Large intestine (tissue), 3 donors: ENCODE results near the gene GTPBP1. TPM values are rescaled to one million over a fixed set of nuclear protein-coding genes. Genes with fewer than 3 reads are reported as not detected.

Source experiments
- DNase-seq, 2 donors: peaks; one replicate each; pipeline versions ENCODE4 v3.0.0 to v3.0.0-alpha.2; 2013
- H3K27ac ChIP-seq: one replicate; pipeline ENCODE4 v1.5.1; 2013; ENCODE audit warnings: low read length
- H3K27me3 ChIP-seq: 2 replicates; pipeline ENCODE4 v1.6.1; 2013; ENCODE audit warnings: low read length; ENCODE audit not compliant: control insufficient read depth, insufficient read depth
- H3K36me3 ChIP-seq: 2 replicates; pipeline ENCODE4 v1.6.1; 2013; ENCODE audit warnings: low read length; ENCODE audit not compliant: control insufficient read depth, insufficient read depth
- H3K4me1 ChIP-seq: one replicate; pipeline ENCODE4 v1.6.1; 2013; ENCODE audit warnings: low read length; ENCODE audit not compliant: control insufficient read depth, insufficient read depth
- H3K4me3 ChIP-seq: one replicate; pipeline ENCODE4 v1.5.1; 2013; ENCODE audit warnings: low read length
- H3K9me3 ChIP-seq: one replicate; pipeline ENCODE4 v1.6.1; 2013; ENCODE audit warnings: mild to moderate bottlenecking, low read depth, low read length, moderate library complexity; ENCODE audit not compliant: control insufficient read depth
- WGBS: methylation state at CpG from one replicate; pipeline ENCODE4 v1.1.5; 2013; ENCODE audit warnings: low lambda C conversion rate; ENCODE audit not compliant: insufficient coverage; 5-methylcytosine and 5-hydroxymethylcytosine counted together
- polyA plus RNA-seq: library from polyadenylated mRNA; unstranded; fragments of 120-200 nt; gene quantifications from one replicate; pipeline ENCODE4 v1.2.1, GENCODE V29; 2013

GTPBP1 gene
- polyA plus RNA-seq, 1 donor, result 57.4 TPM

DNA sequence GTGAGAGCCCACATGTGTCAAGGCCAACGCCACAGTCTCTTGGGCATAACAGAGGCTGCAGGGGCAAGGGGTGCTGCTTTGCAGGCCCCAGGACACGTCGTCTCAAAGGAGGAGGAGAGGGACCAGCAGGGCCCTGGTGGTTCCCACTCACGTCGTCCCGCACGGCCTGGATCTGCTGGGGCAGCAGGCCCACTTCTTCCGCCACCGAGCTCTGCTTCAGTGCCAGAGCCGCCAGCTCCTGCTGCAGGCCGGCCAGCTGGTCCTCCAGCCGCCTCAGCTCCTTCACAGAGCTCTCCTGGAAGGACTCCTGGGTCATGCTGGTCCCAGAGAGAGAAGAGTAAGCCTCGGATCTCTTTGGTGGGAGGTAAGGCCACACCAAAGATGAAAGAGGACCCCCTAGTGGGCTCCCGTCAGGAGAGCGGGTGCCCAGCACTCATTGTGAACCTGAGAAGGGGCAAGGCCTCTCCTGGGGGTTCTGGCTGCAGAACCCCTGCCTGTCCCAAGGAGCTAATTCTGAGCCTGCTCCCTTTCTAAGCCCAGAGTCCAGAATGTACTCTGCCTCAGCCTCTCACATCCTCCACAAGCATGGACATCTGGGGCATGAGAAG is 34.5 kb downstream of the GTPBP1 start:
- no peak overlapping the region for H3K27ac ChIP-seq
- H3K9me3 ChIP-seq, result no peaks in the 10 kb centered on the region
- no peak overlapping the region for H3K4me3 ChIP-seq
- no peaks in the 10 kb centered on the region for H3K4me1 ChIP-seq
- peaks cover 95% of the 10 kb centered on the region for H3K36me3 ChIP-seq
- no peak for DNase-seq
- no CpG with 5 or more reads among the region's 15 CpGs for WGBS
- no peaks in the 10 kb centered on the region for H3K27me3 ChIP-seq

DNA sequence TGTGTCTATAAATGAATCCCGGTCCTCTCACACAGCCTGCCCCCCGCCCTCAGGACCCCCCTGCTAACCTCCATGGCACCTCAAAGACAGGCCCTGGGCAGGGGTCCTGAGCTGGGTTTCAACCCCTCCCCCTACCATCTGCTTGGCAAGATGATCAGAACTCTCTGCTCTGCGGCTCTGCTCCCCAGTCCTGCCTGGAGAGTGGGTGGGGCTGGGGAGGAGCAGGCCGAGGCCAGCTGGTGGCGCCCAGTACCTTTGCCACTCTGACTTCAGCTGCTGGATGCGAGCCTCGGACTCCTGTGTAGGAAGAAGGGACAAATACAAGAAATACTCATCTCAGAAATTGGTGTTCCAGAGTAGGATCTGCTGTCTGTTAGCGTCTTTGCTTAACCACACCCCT is 35.0 kb downstream of the GTPBP1 start:
- no CpG with 5 or more reads among the region's 8 CpGs for WGBS
- Histone ChIP-seq H3K9me3 (no peaks in the 10 kb centered on the region), H3K36me3 (peaks cover 95% of the 10 kb centered on the region), H3K27me3 (no peaks in the 10 kb centered on the region), H3K4me3 (no peak overlapping the region), H3K4me1 (no peaks in the 10 kb centered on the region), H3K27ac (no peak overlapping the region)
- DNase-seq, result no peak

DNA sequence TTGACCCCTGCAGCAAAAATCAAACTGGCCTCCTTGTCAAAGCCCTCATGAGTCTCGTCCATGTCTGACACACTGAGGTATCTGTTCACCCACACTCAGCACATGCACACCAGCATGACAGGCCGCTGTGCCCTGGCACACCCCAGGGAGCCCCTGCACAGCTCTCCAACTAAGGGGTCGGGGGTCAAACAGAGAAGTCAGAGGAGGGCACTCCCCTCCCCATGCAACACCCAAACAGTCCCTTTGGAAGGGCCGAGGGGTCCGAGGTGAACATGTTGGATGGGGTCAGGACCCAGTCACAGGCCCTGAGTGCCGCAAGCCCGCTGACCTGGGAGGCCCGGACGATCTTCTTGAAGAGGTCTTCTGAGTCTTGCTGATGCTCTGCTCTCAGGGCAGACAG is 35.4 kb downstream of the GTPBP1 start:
- no peaks in the 10 kb centered on the region for H3K9me3 ChIP-seq
- H3K27me3 ChIP-seq, result no peaks in the 10 kb centered on the region
- no peak overlapping the region for H3K27ac ChIP-seq
- peaks cover 95% of the 10 kb centered on the region for H3K36me3 ChIP-seq
- no peak for DNase-seq
- no CpG with 5 or more reads among the region's 9 CpGs for WGBS
- no peaks in the 10 kb centered on the region for H3K4me1 ChIP-seq
- no peak overlapping the region for H3K4me3 ChIP-seq

DNA sequence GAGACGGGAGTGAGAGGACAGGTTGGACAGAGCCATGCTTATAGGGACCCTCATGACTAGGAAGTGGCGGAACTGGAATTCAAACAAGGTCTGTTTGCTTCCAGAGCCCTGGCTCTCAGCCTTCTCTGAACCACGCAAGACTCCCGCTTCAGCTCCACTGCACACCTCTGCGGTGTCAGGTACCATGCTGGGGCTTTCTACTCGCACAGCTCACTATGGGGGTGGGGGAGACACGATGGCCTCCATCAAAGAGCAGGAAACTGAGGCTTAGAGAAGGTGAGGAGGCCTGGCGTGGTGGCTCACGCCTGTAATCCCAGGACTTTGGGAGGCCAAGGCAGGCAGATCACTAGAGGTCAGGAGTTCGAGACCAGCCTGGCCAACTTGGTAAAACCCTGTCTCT is 35.8 kb downstream of the GTPBP1 start:
- Histone ChIP-seq H3K4me3 (no peak overlapping the region), H3K9me3 (no peaks in the 10 kb centered on the region), H3K27me3 (no peaks in the 10 kb centered on the region), H3K4me1 (no peaks in the 10 kb centered on the region), H3K27ac (no peak overlapping the region), H3K36me3 (peaks cover 95% of the 10 kb centered on the region)
- WGBS, result no CpG with 5 or more reads among the region's 10 CpGs
- no peak for DNase-seq

DNA sequence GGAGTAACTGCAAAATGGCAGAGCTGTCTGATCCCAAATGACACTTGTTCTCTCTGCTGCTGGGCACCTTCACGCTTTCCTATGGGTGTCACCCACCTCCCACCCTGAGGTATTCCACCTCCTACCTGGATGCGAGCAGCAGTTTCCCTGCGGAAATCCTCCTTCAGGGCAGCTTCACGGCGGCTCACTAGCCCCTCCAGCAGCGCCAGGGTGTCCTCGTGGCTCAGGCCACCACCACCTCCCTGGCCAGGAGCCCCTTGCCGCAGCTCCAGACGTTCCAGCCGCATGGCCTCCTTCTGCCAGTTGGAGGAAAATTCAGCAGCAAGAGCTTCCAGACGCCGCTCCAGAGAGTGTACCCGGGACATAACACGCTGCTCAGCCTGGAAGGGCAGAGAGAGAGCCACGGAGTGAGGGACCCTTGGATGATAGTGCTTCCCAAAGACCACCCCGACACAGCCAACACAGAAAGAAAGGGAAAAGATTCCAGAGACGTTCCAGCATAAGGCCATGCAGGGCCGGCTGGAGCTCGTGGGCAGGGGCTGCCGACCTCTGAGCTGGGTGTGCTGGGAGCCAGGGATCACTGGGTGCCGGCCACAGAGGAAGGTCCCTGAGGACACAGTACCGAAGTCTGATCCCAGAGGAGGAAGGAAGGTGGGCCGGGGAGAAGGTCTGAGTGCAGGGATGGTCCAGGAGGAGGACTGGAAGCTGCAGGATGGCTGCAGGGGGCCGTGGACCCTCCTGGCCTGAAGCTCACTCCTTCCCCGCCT is 36.6 kb downstream of the GTPBP1 start:
- DNase-seq, result no peak
- Histone ChIP-seq H3K4me3 (no peak overlapping the region), H3K36me3 (peaks cover 90% of the 10 kb centered on the region), H3K27me3 (no peaks in the 10 kb centered on the region), H3K9me3 (no peaks in the 10 kb centered on the region), H3K27ac (no peak overlapping the region), H3K4me1 (no peaks in the 10 kb centered on the region)
- WGBS, result 100% methylated on average over 1 of the region's 25 CpGs

DNA sequence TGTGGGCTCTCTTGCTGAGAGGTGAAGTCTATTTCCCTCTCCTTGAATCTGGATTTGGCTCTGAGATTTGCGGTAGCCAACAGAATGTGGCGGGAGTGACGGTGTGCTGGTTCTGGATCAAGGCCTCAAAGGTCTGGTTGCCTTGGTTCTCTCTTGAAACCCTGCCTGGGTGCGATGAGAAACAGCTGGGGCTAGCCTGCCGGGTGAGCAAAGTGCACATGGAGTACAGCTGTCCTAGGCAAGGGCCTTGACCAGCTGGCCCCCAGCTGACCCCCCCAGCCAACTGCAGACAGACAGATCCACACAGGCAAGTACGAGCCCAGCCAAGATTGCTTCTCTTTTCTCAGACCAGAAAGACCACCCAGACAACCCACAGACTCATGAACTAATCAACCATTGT is 39.2 kb downstream of the GTPBP1 start:
- WGBS, result no CpG with 5 or more reads among the region's 6 CpGs
- Histone ChIP-seq H3K27me3 (no peaks in the 10 kb centered on the region), H3K4me3 (no peak overlapping the region), H3K4me1 (no peaks in the 10 kb centered on the region), H3K9me3 (no peaks in the 10 kb centered on the region), H3K36me3 (peaks cover 81% of the 10 kb centered on the region), H3K27ac (no peak overlapping the region)
- no peak for DNase-seq

DNA sequence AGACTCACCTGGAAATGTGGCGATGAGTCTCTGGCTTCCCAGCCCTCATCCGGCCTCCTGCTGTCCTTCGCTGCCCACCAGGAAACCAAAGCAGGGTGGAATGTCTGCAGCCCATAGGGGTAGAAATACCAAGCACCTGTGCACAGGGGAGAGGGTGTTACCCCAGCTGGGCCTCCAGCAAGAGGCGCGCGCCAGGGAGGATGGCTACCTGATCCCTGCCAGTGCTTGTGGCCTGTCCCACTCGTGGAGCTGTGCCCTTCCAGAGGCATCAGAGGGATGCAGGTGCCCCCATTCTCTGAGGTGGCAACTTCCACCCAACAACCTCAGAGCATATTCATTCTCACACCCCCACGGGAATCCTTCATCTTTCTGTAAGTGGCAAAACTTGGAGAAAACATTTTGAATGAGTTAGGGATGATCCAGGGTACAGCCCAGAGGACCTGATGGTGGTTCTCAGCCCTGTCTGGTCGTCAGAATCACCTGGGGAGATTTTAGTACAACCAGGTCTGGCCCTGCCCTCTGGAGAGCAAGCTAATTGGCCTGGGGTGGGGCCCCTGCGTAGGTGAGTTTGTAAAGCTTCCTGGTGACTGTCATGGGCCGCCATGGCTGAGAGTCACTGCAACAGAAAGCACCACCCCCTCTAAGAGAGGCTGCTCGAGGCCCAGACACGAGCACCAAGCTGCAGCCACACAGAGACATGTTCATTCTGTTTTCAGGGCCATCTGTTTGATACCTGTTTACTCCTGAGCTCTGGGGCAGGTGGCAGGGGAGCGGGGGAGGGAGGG is 40.1 kb downstream of the GTPBP1 start:
- no peak overlapping the region for H3K27ac ChIP-seq
- H3K4me1 ChIP-seq, result no peaks in the 10 kb centered on the region
- no peaks in the 10 kb centered on the region for H3K27me3 ChIP-seq
- H3K4me3 ChIP-seq, result no peak overlapping the region
- no CpG with 5 or more reads among the region's 14 CpGs for WGBS
- peaks cover 81% of the 10 kb centered on the region for H3K36me3 ChIP-seq
- DNase-seq, result no peak
- H3K9me3 ChIP-seq, result no peaks in the 10 kb centered on the region

DNA sequence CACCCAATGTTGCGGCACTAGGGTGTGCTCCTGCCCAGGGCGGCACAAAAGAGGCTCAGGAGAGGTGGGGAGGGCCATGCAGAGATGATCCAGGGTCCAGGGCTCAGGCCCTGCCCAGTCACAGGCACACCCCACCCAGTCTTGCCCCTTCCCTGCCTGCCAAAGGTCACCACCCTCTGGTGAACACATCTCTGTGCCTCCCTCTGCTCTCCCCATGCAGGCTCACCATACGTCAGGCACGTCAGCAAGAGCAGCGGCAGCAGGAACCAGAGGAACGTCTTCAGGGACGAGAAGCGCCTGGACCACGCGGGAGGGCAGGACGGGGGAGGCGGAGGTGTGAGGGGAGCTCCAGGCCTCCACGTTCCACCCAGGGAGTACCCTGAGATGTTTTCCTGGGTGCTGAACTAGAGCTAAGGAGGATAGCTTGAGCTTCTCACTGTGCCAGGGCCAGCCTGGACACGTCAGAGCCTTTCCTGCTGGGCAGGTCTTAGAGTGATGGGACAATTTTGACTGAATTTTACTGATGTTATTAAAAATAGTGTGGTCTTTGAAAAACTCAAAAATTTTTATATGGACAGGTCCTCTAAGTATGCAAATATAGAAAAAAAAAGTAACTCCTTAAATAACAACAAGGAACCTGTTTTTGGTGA is 42.9 kb downstream of the GTPBP1 start:
- WGBS, result no CpG with 5 or more reads among the region's 14 CpGs
- H3K9me3 ChIP-seq, result no peaks in the 10 kb centered on the region
- H3K27me3 ChIP-seq, result no peaks in the 10 kb centered on the region
- no peak overlapping the region for H3K27ac ChIP-seq
- H3K4me1 ChIP-seq, result peaks cover 3% of the 10 kb centered on the region
- peaks cover 73% of the 10 kb centered on the region for H3K36me3 ChIP-seq
- DNase-seq, result no peak
- H3K4me3 ChIP-seq, result no peak overlapping the region

DNA sequence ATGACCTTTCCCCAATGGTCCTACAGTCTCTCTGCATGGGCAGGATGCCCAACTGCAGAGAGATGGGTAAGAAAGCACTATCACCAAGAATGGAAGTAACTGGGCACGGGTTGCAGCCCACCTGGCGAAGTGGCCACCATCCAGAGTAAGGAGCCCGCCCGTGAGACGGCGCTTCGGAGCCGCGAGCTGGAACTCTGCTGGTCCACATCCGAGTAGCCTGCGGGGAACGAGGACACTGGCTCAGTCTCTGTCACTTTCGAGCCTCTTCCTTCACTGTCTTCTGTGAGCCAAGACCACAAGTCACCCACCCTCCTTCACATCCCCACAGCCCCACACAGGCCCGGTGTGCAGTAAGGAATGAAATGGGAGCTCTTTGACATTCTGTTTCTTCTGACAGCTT is 44.4 kb downstream of the GTPBP1 start:
- WGBS, result no CpG with 5 or more reads among the region's 14 CpGs
- H3K27ac ChIP-seq, result no peak overlapping the region

DNA sequence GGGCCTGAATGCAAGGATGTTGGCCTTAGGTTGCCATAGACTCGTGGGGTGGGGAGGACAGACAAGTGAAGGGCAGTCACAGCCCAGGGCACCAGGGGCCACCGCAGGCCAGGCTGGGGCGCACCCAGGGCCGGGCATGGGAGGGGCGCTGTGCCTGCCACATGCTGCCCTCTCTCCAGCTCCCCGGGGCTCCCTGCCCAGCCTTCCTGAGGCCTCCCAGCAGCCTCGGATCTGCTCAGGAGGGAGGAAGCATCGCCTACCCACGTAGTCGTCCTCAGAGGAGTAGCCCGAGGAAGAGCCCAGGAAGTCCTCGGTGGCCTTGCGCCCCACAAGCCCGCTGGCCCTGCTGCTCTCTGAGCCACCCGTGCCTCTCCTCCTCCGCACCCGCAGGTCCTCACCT is 44.9 kb downstream of the GTPBP1 start:
- peaks cover 10% of the 10 kb centered on the region for H3K4me1 ChIP-seq
- no peaks in the 10 kb centered on the region for H3K9me3 ChIP-seq
- H3K27ac ChIP-seq, result no peak overlapping the region
- no peak for DNase-seq
- WGBS, result no CpG with 5 or more reads among the region's 17 CpGs
- no peak overlapping the region for H3K4me3 ChIP-seq
- H3K27me3 ChIP-seq, result no peaks in the 10 kb centered on the region
- H3K36me3 ChIP-seq, result peaks cover 55% of the 10 kb centered on the region

More for the DNA sequence above, 44.4 kb downstream of the GTPBP1 start:
- no peak for DNase-seq
- no peaks in the 10 kb centered on the region for H3K9me3 ChIP-seq
- peaks cover 10% of the 10 kb centered on the region for H3K4me1 ChIP-seq
- H3K36me3 ChIP-seq, result peaks cover 61% of the 10 kb centered on the region
- no peaks in the 10 kb centered on the region for H3K27me3 ChIP-seq
- H3K4me3 ChIP-seq, result no peak overlapping the region
